CD4-positive, alpha-beta T cell treated with Interleukin-6 for 4 hours (primary cell): ENCODE measurements around the gene NRXN3.
"Not testable (repeated sequence)": the region's sequence is repeated elsewhere in the genome, so short reads cannot be mapped to it uniquely, and the experiment has no call there.

Experiments used
- DNase-seq: peaks from one replicate; pipeline ENCODE4 v3.0.0-alpha.2; 2020; ENCODE audit warnings: mixed read lengths

NRXN3 gene

GRCh38 chr14:78417532-78417931 lies 247.4 kb downstream of the NRXN3 start:
- DNase-seq, result no peak

DNA sequence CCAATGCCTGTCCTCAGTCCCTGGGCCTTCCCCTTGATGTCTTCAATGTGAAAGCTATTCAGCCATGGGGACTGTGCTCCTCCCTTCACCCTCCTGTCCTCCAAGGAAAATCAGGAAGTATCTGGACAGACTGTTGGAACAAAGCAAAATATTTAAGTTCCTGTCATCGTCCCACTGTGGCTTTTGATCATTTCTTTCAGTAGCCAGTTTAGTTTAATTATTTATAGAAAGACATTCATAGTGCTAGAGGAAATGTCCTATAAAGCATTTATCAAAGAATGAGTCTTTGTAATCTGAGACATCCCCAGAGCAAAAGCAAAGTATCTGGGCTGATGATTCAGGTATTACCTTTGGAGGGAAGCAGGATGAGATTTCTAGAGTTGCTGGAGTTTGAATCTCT lies 254.1 kb downstream of the NRXN3 start:
- no peak for DNase-seq

DNA sequence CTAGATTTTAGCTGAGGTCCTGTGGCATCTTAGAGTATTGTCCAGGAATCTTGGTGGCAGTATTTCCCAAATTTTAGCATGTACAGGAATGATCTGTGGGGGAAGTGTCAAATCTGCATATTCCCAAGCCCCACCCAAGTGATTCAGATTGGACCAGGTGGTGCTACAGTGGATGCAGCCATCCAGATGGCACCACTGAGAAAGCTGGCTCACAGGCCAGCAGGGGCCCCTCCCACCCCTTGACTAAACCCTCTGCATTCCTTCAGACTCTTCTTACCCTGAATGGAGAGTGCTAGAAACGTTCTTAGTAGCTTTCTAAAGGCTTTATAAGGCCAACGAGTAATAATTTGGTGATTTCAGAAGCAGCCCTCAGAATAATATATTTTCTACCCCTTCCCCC lies 255.2 kb downstream of the NRXN3 start:
- DNase-seq, result no peak

DNA sequence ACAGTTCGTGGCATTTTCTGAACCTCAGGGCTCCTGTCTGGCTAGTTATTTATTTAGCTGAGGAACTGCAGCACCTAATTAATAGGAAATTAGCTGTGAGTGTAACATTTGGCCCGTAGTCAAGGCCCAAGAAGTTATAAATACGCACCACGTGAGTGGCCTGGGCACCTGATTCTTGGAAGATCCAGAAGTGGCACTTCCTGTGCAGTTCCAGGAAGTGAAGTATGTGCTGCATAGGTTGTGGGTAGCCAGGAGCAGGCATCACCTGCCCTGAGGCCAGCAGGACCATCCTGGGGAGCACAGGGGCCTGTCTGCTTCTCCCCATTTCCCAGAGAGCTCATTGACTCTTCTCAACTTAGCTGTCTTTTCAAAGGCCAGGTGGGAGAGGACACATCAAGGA lies 255.6 kb downstream of the NRXN3 start:
- no peak for DNase-seq

DNA sequence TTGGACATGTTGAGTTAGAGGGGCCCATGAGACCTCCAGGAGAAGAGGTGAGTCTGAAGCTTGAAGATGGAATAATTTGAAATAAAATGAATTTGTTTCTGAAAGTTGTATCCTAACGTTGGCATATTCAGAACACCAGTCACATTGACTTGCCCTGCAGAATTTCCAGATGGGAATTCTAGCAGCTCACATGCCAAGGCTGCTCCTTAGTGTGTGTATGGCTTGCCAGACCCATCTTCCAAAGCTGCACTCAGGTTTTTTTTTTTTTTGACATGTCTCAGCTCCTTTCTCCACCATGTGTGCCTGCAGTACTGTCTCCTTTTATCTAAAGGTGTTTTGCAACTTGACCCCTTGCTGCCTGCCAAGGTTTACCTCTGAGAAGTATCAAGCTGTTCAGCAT lies 261.9 kb downstream of the NRXN3 start:
- DNase-seq, result no peak

DNA sequence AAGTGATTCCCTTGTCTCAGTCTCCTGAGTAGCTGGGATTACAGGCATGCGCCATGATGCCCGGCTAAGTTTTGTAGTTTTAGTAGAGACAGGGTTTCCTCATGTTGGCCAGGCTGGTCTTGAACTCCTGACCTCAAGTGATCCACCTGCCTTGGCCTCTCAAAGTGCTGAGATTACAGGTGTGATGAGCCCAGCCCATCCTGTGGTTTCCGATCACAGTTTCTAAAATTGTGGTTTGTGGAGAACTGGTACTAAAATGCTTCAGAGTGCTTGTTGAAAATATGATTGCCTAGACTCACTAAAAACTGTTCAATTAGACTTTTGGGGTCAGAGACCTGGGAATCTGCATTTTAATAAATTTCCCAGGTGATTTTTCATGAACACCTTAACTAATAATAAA lies 267.3 kb downstream of the NRXN3 start:
- DNase-seq, result not testable (repeated sequence)

GRCh38 chr14:78440356-78440894 lies 270.3 kb downstream of the NRXN3 start:
- DNase-seq, result no peak

DNA sequence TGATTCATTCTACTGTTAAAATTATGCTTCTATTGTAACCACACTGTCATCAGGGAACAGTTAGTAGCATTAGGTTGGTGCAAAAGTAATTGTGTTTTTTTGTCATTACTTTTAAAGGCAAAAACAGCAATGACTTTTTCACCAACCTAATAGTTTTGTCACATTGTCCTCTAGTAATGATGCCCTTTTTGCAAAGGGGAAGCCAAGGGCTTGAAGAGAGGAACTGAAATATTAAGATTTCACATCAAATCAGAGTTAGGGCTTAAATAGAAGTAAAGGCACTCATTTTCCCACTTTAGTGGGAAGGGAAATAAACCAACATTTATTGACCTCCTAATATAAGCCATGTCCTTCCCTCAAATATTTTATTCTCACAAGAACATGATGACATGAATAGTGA lies 273.7 kb downstream of the NRXN3 start:
- DNase-seq, result no peak

DNA sequence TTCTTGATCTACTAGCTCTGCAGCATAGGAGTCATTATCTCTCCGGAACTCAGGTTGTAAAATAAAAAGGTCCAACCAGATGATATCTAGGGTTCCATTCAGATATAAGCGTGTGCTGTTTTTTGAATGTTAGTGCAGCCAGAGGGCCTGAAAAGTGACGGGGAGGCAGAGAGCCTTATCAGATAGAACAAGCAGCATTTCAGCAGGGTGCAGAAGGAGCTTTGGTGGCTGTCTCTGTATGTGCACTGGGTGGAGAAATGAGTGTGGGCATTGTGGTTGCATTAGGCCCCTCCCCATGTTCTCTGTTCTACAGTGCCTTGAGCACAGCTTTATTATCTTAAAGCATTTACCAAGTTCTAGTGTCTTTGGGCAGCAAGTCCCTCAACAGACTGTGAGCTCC lies 275.1 kb downstream of the NRXN3 start:
- DNase-seq, result no peak

DNA sequence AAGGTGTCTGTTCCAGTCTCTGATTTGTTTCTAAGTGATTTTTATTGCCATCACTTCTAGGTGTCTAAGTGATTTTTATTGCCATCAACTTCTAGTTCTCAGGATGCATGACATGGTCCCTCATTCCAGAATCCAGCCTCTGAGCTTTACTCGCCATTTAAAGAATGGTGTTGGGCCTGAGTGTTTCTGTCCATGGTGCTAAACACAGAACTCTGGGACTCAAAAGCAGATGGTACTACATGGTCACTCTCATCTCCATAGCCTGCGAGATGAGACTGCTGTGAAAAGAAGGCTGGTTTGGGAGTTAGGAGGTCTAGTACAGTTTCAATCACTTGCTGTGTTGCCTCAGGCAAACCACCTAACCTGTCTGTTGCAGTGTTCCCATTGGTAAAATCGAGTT lies 276.6 kb downstream of the NRXN3 start:
- DNase-seq, result no peak

- DNase-seq, result no peak
Observed at GRCh38 chr14:78448164-78449094, 278.3 kb downstream of the NRXN3 start.

DNA sequence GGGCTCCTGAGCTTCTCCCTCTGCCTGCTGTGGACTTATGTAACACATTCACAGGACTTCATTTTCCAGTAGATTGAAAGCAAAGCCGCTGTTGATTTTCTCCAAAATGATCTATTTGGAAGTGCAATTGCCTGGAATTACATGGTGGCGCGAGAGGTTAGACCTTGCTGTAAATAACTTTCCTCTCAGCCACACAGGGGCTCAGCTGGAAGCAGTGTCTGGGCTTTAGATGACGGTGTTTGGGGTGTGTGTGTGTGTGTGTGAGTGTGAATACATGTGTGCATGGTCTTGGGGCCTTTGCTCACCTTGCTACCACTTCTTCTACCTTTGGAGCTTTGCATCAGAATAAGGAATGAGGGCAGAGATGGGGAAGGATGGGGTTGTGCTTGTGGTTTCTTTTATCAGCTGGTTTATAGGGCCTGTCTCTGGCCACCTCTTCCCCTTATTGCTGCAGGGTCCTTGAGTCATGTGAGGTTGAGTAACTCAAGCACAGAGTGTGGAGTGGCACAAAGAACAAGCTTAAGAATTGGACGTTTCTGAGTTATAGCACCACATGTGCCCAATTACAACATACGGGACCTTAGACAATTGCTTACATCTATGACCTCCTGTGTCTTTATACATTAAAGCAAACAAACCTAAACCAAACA lies 280.6 kb downstream of the NRXN3 start:
- DNase-seq, result no peak

- no peak for DNase-seq
Observed at GRCh38 chr14:78451319-78451695, 281.1 kb downstream of the NRXN3 start.

GRCh38 chr14:78455896-78456435 lies 285.8 kb downstream of the NRXN3 start:
- no peak for DNase-seq

DNA sequence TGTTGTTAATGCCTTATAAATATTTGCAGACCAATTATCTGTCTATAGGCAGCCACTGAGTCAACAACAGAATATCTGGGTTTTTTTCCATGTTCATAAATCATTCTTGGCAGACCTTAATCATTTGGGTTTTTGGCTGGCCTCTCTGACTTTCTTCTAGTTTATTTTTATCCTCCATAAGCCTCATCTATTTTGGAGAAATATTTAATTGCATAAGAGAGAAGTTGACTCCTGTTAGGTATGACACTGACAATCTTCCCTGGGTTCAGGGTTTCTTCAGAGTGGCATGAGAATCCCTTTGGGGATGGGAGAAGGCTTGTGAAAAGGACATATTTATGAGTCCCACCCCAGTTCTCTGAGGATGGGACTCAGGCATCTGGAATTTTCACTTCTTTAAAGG lies 299.8 kb downstream of the NRXN3 start:
- DNase-seq, result no peak

DNA sequence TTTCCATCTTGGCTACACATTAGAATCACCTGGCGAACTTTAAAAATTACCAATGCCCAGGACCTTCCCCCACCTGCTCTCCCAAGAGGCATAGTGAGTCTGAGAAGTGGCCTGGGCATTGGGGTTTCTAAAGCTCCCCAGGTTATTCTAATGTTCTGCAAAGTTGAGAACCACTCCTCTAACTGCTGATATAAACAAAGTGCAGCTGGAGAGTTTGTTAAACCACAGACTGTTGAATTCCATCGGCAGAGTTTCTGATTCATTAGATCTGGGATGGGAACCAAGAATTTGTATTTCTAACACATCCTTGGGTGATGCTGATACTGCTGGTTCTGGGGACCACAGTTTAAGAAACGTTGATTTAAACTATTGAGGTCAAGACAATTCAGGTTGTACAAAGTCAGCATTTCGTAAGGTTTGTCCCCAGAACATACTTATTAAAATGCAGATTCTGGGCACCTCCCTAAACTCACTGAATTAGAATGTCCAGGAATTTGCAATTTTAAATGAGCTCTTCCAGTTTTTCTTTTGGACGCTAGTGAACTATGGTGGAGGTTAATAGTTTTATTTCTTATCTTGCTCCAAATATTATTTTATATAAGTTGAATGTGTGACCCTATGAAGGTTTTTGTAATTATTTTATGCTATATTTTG lies 309.1 kb downstream of the NRXN3 start:
- no peak for DNase-seq

DNA sequence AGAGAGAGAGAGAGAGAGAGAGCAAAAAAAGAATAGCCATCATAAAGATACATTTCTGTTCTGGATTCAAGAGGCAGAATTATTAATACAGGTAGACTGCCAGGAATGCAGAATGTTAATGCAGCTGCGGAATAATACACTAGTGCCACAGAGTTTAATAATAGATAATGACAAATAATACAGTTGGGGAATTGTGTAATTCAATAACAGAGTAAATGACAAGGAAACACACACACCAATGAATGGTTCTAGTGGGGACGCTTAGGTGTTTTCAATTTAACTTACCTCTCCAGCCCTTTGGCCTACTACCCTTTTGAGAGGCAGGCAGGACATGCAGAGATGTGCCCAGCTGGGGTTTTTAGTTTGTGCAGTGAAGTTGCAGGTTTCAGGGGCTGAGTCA lies 313.9 kb downstream of the NRXN3 start:
- DNase-seq, result no peak

DNA sequence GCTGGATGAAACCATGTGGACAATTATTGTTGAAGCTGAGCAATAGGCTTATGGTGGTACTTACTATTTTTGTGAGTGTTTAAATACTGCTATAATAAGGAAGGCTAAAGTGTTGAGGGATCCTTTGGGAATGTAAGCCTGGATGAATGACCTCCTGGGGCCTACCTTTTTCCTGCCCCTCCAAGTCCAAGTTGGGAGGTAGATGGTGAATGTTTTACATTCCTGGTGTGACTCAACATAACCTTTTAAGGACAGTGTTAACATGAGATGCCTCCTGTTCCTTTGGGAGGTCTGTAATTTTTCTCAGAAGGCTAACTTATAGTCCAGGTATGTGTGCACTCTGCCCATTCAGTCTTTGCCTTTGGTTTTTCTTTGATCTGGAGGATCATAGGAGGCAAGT lies 315.9 kb downstream of the NRXN3 start:
- DNase-seq, result no peak

- no peak for DNase-seq
Observed at GRCh38 chr14:78486621-78487020, 316.4 kb downstream of the NRXN3 start.

GRCh38 chr14:78487573-78487972 lies 317.4 kb downstream of the NRXN3 start:
- not testable (repeated sequence) for DNase-seq

DNA sequence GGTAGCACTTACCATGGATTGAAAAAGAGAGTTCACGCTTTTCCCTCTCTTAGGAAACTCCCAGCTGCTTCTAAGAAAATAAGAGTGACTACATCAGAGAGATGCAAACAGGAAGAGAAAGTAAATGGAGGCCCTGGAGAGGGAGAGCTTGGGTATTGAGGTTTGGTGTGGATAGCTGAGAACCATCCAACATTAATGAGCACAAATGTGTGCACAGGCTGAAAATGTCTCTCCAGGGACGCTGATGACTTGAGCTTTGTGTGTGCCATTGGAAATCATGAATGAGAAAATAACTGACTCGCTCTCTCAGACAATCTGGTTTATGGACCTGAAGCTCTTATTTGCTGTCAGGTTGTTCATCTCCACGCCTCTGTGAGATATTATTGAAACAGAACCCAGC lies 318.8 kb downstream of the NRXN3 start:
- no peak for DNase-seq

DNA sequence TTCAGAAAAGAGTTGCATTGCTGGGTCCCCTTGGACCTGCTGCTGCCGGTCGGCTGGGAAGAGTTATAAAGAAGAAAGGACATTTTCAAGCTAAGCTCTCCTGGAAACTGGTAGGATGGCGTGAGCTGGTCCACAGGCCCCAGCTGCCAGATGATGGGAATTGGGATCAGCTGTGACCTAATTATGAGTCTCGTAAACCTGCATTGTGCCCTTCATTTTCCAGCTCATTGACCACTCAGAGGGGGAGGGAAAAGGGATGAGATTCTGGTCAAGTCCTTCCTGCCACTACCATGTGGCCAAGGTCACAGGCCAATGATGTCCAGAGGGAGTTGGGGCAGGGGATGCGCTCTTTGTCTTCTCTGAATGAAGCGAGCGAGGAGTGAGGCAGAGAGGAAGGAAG lies 320.9 kb downstream of the NRXN3 start:
- no peak for DNase-seq

- DNase-seq, result no peak
Observed at GRCh38 chr14:78498062-78498595, 328.0 kb downstream of the NRXN3 start.
